Measurements from ENCODE around the gene KRTAP3-2. TPM values are rescaled to one million over a fixed set of nuclear protein-coding genes. Genes with fewer than 3 reads are reported as not detected.
A peak's percentile ranks its signal among the peaks of the same experiment; 100 is the strongest.

The KRTAP3-2 gene
- total RNA-seq, 1 experiment from 2014 or later: not detected

- no peak for TF ChIP-seq REST (IDR thresholded peaks at IDR 0.05; ENCODE audit: low read depth)
- no peak for TF ChIP-seq EGR1 (IDR thresholded peaks at IDR 0.05; ENCODE audit: low read depth)
- no peak for TF ChIP-seq FOSL1 (IDR thresholded peaks at IDR 0.05; ENCODE audit: low read depth)
- TF ChIP-seq JUND (IDR thresholded peaks at IDR 0.05): no peak
- TF ChIP-seq RAD21 (IDR thresholded peaks at IDR 0.05; ENCODE audit: low read depth): no peak
- TF ChIP-seq, protein P1, sequence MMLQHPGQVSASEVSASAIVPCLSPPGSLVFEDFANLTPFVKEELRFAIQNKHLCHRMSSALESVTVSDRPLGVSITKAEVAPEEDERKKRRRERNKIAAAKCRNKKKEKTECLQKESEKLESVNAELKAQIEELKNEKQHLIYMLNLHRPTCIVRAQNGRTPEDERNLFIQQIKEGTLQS (IDR thresholded peaks at IDR 0.05): no peak
- no peak for TF ChIP-seq CEBPB (IDR thresholded peaks at IDR 0.05; ENCODE audit: low read depth)
- TF ChIP-seq EZH2phosphoT487 (IDR thresholded peaks at IDR 0.05; ENCODE audit: borderline replicate concordance): no peak
- TF ChIP-seq TCF7L2 (IDR thresholded peaks at IDR 0.05; ENCODE audit: borderline replicate concordance, extremely low read depth, insufficient read depth, insufficient read length): no peak
- no peak for TF ChIP-seq POLR2AphosphoS5 (IDR thresholded peaks at IDR 0.05; ENCODE audit: low read depth, low read length)
Measured at GRCh38 chr17:41015454-41015853, 15.7 kb upstream of the KRTAP3-2 start (continued).

- Histone ChIP-seq H3K36me3 (ENCODE audit: control insufficient read depth in 1 of 2, insufficient read depth in 2 of 2, low read length in 2 of 2) (no peaks in the 10 kb centered on the region), H3K9me2 (ENCODE audit: insufficient read depth) (no peaks in the 10 kb centered on the region), H3K79me2 (ENCODE audit: insufficient read depth, low read length) (no peaks in the 10 kb centered on the region), H3K4me3 (replicated peaks in 1 of 2; ENCODE audit: low read depth in 1 of 2, low read length in 2 of 2) (no peak overlapping the region), H3K27ac (ENCODE audit: low read depth, low read length) (no peak overlapping the region), H2AFZ (ENCODE audit: low read depth, low read length, poor library complexity, severe bottlenecking) (peak overlapping the region; percentile 17), H4K20me1 (ENCODE audit: insufficient read depth) (no peaks in the 10 kb centered on the region), H3K9ac (ENCODE audit: low read length) (no peak overlapping the region), H3K27me3 (ENCODE audit: insufficient read depth, low read length) (no peaks in the 10 kb centered on the region), H3K4me1 (ENCODE audit: control insufficient read depth in 1 of 2, insufficient read depth in 2 of 2, low read length in 2 of 2) (peaks cover 0 to 6% of the 10 kb centered on the region in 2 experiments; a peak in 1 of 4 replicates), H3K4me2 (ENCODE audit: low read length) (no peak overlapping the region), H3K9me3 (ENCODE audit: control insufficient read depth in 1 of 2, insufficient read depth in 1 of 2, low read depth in 1 of 2, low read length in 2 of 2) (no peaks in the 10 kb centered on the region)
- TF ChIP-seq CEBPB (IDR thresholded peaks at IDR 0.05; ENCODE audit: low read depth): 0 out of 2 replicates have a peak, but pooled peaks have one; percentile 25
- TF ChIP-seq CTCF (IDR thresholded peaks at IDR 0.05 in 2 of 3, conservative IDR thresholded peaks at IDR 0.05 in 1 of 3; ENCODE audit: borderline replicate concordance in 1 of 3, insufficient read depth in 1 of 3, low read depth in 2 of 3, low read length in 2 of 3): no peak
- TF ChIP-seq ZFX (IDR thresholded peaks at IDR 0.05): no peak
- TF ChIP-seq ZBTB33 (IDR thresholded peaks at IDR 0.05; ENCODE audit: extremely low read depth, insufficient replicate concordance, low read length): no peak
- TF ChIP-seq YY1 (IDR thresholded peaks at IDR 0.05; ENCODE audit: extremely low read depth, insufficient replicate concordance, low read depth, low read length): no peak
- ChIA-PET CTCF (no interaction called here), RAD21 (ENCODE audit: low non-redundant PET in 1 of 2, low total read pairs in 2 of 2, uncharacterized antibody in 2 of 2, unreplicated experiment in 2 of 2) (no interaction called here), POLR2A (no interaction called here)
- no peak for ATAC-seq
- intact Hi-C loops (cut with micrococcal nuclease): no loop called here
- no TSS peak for BruUV-seq (replicated peaks)
- DNase-seq (ENCODE audit: low read depth, low spot score): no peak
Measured at GRCh38 chr17:41013606-41014005, 13.9 kb upstream of the KRTAP3-2 start.

Measured in HCT116 (cell line).